Measurements from ENCODE around the gene MBD3L2B.

DNA sequence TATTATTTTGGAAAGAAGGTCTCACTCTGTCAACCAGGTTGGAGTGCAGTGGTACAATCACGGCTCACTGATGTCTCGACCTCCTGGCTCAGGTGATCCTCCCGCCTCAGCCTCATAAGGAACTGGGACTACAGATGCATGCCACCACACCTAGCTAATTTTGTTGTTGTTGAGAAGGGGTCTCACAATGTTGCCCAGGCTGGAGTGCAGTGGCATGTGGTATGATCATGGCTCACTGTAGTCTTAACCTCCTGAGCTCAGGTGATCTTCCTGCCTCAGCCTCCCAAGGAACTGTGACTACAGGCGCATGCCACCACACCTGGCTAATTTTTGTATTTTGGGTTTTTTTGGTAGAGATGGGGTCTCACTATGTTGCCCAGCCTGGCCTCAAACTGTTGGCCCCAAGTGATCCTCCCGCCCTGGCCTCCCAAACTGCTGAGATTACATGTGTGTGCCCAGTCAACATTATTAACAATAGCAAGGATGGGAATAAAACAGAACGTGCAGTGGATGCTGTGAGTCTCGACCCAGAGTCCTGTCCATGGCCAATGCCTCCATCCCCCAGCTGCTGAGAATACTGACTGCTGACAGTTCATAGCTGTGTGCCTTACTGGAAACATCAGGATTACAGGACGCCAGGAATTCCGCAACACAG, 42.7 kb upstream of the MBD3L2B start:
- TF ChIP-seq EZH2phosphoT487 (IDR thresholded peaks at IDR 0.05; ENCODE audit: insufficient read depth, low read depth) (no peak), EZH2 (IDR thresholded peaks at IDR 0.05; ENCODE audit: insufficient read depth, poor library complexity, severe bottlenecking) (no peak)
